G401 (cell line): ENCODE results near the gene MAP3K3. TPM values are rescaled to one million over a fixed set of nuclear protein-coding genes. Genes with fewer than 3 reads are reported as not detected.

Experiments
- DNase-seq: peaks from one replicate; pipeline ENCODE4 v3.0.0-alpha.2; 2015; ENCODE audit warnings: low spot score
- in situ Hi-C: cut with HindIII; loops from 2 replicates; pipeline ENCODE4 v1.10.0; 2016; ENCODE audit warnings: low sequenced_read_pairs, mixed read lengths
- total RNA-seq: library from RNA; depleted of rRNA; stranded (reverse); fragments of >200 nt; shearing (Covaris generic); gene quantifications from 2 replicates; pipeline ENCODE4 v1.2.3, GENCODE V29; 2014

MAP3K3 gene
- total RNA-seq, 1 experiment from 2014 or later: 9.1 TPM

DNA sequence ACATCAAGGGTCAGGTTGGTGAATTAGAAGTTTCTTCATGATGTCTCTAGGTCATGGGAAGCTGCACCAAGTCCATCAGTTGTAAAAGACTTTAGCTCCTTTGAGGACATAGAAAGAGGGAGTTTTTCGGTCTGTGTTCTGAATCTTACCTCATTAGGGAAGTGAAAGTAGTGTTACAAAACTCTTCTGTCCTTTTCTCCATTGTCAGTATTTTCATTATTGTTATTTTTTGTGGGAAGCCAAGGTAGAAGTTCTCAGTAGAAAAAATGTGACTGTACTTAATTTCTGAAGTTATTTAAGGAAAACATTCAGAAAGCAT lies 24.2 kb downstream of the MAP3K3 start:
- DNase-seq: no peak
- in situ Hi-C loops: no loop called here

DNA sequence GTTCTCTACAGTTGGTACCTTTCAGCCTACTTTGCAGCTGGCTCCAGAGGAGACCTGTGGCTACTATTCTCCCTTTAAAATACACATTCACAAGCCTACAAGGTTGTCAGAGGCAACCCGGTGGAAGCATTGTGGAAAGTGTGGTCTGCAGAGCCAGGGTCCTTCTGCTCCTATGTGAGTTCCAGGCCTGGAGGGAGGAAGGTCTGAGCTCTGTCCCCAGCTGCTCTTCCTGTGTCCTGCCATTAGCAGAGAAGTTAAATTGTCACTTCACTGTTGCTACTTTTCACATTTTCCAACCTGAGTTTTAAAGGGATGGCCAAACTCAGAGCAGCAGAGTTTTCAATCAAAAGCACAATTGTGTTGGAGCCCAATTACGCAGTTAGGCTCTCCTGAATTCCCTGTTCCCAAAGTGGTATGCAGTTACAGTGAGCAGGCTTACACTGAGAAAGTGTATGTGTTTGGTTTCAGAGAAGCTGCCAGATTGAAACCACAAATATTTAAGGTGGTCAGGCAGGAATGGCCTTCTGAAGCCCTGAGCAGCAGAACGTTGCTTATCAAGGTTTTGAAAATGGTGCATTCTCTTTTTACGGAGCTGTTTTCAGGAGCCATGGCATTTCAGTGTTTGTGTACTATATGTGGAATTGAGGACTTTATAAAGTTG lies 25.0 kb downstream of the MAP3K3 start:
- in situ Hi-C loops: no loop called here
- DNase-seq: no peak

DNA sequence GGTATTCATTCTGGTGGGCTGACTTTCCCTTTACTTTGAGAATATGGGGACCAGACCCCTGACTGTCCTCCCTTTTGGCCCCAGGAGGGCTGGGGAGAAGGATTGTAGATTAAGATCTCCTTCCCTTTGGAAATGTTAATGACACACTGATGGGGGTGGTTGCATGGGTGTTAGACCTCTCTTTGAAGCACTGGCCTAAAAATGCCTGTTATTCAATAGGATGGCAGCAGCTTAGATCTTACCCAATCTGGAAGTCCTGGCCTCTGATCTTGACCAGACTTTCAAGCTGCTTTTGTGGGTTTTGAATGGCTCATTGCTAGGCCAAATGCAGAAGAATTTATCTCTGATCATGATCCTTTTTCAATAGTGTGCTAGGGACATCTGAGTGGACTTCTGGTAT lies 25.7 kb downstream of the MAP3K3 start:
- DNase-seq: no peak
- in situ Hi-C loops: no loop called here

DNA sequence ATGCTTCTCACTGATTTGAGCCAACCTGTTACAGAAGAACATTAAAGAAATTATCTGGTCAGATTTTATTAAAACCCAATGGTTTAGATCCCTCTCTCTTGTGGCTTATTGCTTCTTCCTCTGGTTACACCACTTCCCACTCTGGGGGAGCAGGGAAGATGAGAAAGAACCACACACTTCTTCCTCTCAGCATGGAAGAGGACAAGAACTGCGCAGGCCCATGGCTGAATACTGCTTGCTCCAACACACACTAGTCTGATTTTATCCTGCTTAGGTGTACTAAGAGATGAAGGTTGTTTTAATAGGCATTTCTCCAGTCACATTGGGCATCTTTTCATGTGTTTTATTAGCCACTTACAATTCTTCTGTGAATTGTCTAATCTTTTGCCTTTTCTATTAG lies 27.6 kb downstream of the MAP3K3 start:
- DNase-seq: no peak
- in situ Hi-C loops: no loop called here

DNA sequence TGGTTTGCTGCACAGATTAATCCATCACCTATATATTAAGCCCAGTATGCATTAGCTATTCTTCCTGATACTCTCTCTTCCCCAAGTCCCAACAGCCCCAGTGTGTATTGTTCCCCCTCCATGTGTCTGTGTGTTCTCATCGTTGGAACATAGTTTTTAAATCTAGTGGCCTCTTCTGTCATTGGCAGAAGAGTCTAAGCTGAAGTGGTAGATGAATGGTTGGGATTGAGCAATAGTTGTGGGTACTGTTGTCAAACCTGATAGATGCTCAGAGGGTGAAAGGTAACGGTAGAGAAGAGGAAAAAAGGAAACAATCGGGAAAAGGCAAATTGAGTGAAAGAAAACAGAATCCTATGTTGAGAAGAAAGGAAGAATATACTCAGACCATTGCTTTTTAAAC lies 29.9 kb downstream of the MAP3K3 start:
- no peak for DNase-seq
- in situ Hi-C loops: no loop called here

DNA sequence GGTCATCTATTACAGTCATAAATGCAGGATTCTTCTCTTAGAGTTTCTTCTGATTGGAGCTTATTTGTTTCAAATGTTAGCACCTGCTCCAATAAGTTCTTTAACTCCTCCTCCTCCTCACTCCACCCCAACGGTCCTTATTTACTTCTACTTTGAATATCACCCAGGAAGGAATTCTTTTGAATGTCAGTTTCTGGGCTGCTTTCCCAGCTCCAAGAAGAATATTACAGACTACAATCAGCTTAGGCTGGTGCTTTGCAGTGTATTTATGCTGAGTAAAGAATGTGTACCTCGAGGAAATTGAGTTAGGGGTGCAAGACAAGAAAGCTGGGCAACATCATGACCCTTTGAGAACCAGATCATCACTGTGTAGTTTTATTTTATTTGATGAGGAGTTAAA lies 30.8 kb downstream of the MAP3K3 start:
- in situ Hi-C loops: no loop called here
- no peak for DNase-seq

DNA sequence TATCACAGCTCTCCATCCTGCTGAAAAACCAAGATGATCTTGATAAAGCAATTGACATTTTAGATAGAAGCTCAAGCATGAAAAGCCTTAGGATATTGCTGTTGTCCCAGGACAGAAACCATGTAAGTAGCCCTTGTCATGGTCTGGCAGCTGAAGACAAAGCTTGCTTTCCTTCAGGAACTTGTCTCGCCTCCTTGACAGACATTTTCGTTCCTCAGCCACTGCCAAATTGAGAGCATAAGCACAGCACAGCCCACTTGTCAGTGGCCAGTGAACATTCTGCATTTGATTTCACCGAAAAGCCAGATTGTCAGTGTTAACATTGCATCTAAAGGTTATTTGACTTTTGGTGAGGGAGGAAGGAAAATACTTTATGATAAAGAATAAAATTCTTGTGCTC lies 35.6 kb downstream of the MAP3K3 start:
- no peak for DNase-seq
- in situ Hi-C loops: no loop called here

DNA sequence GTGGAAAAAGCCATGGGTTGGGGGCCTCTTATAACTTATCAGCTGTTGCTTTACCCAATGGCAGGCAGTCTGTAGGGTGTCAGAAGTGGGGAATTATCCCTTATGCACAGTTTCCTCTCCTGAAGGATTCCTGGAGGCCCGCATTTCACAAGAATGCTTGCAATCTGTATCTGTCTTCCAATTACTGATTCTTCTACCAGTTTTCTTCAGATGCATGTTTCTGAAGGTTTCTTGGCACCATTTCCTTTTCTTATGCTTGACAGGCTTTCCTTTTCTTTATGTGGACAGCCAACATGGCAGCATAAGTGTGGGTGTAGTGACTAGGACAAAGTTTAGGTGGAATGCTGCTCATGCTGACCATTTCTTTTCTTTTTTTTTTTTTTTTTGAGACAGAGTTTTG lies 36.1 kb downstream of the MAP3K3 start:
- DNase-seq: no peak
- in situ Hi-C loops: no loop called here

DNA sequence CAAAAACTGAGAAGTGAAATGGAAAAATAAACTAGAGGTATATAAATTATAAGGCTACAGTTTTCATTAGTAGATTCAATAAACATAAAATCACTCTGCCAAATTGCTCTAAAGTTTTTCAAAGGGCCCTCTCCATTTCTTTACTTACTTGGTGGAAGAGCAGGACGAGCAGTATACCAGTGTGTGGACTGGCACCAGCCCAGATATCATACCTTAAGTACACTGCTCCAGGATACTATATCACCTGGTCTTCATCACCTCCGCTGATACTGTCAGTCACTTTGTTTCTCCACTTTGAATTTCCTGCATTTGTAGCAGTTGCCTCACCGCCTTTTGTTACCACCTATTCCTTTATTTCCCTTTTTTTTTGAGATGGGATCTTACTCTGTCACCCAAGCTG lies 37.6 kb downstream of the MAP3K3 start:
- no peak for DNase-seq
- in situ Hi-C loops: no loop called here

DNA sequence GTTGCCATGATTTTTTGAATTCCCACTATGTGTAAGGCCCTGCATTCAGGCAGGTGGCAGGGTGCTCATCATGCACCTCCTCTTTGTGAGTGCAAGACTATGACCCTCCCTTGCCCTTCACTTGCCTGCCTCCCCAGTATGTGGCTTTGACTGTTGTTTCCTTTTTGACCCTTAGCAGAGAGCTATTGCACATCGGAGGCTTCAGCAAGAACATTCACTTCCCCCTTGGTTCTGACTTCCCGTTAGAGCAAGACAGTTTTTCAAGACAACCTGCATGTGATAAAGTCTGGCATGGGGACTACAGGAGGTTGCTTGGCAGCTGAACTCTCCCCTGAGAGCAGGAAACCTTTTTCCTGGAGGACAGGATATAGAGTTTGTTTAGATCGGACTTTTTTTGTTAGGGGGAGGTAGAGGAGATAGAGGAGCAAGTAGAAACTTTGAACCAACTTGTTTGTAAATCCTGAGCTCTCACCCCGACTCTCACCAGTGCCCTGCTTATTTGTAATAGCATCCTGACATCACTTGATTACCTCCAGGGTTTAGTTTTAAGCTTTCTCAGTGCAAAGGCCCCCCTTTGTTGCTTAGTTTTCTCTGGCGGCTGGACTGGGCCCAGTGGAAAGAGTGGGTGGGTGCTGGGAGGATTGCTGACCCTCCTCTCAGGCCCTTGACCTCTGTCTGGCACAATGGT lies 43.5 kb downstream of the MAP3K3 start:
- DNase-seq: no peak
- in situ Hi-C loops: no loop called here

DNA sequence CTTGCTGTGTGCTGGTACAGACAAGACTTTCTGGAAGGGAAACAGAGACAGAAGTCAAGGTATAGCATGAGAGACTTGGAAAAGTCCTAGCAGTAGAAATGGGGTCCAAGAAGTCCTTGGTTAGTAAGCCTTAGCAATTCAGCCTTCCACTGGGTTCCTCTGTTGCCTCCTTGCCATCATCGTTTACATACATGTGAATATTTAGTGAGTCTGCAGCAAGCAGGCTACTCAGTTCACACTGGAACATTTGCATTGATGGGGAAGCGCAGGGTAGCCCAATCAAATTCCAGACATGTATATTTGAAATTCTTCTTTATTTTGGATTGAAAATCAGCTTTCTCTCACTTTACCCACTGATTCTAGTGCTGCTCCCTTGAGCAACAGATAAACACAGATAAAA lies 50.6 kb downstream of the MAP3K3 start:
- DNase-seq: no peak
- in situ Hi-C loops: no loop called here

DNA sequence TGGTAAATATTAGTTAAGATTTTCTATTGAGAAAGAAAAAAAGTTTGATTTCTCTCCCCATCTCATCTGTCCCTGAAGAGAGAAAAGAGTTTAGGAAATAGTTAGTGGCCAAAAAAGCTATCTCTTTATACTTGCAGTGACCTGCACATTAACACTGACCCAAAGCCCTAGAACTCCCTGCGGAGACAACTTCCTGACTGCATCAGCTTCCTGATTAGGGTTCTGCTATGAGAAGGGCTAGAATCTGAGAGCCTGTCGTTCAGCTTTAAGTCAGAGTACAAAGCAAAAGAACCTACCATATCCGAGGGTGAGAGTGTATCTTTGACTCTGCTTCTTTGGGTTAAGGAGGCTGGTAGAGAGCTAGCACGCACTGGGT lies 53.0 kb downstream of the MAP3K3 start:
- no peak for DNase-seq
- in situ Hi-C loops: no loop called here

DNA sequence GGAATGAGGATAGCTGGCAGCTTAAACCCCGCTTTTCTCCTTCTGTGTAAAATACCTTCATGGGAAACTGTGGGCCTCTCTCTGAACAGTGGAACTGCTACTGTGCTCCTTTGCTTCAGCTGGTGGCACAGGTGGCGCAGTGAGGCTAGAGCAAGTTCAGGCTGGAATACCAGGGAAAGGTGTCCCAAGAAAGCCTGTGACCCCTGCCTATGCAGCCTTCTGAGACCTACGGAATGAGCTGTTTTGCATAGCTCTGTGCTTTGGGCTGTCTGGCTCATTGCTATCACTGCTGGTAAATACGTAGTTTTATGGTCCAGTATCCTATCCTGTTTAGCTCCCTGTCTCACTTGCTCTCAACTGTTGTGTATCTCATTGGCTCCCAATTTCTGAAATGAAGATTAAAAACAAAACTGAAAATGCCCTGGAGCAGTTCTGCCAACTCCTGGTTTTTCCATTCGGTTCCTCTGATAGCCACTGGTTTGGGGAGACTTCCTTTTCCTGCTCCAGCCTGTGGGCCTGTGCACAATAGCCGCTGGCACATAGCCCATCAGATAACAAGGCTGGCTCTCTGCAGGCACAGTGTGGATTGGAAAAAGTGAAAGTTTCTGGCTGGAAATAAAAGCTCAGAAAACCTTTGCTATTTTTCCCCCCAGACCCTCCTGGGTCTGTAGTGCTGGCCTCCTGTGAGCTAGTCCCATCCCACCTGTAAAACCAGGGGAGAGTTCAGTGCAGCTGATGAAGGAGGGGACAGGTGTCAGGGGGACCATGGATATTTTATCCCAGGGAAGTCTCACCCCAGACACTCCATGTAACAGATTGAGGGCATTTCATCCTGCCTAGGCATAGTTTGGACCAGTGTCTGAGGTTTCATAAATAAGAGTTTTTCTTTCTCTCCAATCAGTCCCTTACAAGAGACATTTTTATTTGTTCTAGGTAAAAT lies 53.7 kb downstream of the MAP3K3 start:
- in situ Hi-C loops: no loop called here
- DNase-seq: peak; percentile 76

DNA sequence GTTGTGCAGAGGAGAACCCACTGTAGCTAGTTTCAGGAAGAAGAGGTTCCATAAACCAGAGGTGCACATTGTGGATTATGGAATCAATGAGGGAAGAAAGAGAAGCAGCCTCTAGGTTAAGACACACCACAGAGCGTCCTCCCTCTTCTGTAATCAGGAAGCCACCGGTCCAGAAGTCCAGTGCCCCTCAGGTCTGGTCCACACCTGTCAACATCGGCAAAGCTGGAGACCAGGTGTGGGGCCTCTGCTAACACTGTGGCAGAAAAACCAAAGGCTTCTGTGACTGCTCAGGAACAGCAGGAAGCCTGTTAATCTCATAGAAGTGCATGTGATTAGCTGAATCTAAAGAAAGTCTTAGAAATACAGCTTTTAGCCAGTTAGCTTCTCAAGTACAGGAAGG lies 54.4 kb downstream of the MAP3K3 start:
- in situ Hi-C loops: no loop called here
- DNase-seq: no peak

DNA sequence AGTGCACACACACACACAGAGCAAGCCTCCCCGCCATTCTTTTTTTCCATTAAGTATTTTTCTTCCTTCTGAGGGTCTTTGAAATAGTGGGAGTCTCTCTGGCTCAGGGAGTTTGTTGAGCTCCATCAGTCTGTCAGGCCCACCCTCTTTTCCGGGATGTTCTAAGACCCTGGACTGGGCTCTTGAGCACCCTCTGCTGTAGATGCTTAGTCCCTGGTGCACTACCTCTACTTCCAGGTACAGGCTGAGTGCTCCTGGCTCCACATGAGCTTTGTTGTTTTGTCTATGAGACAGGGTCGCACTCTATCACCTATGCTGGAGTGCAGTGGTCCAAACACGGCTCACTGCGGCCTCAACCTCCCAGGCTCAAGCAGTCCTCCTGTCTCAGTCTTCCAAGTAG lies 57.0 kb downstream of the MAP3K3 start:
- in situ Hi-C loops: no loop called here
- no peak for DNase-seq

DNA sequence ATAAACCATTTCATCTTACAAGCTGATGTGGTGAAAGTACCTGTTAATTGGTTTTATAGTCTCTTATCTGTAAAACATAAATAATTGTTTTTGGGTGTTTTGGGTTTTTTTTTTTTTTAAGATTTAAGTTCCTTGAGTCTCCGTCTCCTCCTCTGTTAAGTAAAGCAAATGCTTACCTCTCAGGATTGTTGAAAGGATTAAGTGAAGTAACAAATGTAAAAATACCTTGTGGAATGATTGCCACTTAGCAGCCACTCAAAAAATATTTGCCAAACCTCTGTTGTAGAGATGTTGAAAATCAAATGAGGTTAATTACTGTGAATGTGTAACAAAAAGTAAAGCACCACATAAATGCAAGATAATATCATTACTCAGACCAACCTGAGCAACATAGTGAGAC lies 58.5 kb downstream of the MAP3K3 start:
- DNase-seq: no peak
- in situ Hi-C loops: no loop called here

DNA sequence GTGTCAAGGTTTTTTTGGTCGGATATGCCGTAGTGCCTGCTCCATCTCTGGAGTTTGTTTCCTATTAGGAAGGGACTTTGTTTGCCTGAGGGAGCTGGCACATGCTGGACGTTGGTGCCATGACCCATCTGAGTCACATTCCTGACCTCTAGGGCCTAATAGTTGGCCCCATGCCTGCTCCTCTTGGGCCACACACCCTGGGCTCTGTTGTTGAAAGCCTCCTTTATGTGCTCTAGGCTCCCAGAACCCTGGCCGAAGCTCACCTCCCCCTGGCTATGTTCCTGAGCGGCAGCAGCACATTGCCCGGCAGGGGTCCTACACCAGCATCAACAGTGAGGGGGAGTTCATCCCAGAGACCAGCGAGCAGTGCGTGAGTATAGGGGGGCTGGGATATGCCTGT lies 59.3 kb downstream of the MAP3K3 start:
- in situ Hi-C loops: no loop called here
- DNase-seq: peak; percentile 33

DNA sequence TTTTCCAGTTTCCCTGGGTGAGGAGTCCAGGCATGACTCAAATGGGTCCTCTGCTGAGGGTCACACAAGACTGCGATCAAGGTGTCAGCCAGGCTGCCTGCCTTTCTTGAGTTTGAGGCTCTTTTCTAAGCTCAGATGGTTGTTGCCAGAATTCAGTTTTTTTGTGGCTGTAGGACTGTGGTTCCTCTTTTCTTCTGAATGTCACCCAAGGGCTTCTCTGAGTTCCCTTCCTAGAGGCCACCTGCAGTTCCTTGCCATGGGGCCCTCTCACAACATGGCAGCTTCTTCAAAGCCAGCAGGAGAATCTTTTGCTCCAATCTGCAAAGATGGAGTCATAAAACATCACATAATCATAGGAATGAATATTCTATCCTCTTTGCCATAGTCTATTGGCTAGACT lies 60.2 kb downstream of the MAP3K3 start:
- DNase-seq: no peak
- in situ Hi-C loops: no loop called here

DNA sequence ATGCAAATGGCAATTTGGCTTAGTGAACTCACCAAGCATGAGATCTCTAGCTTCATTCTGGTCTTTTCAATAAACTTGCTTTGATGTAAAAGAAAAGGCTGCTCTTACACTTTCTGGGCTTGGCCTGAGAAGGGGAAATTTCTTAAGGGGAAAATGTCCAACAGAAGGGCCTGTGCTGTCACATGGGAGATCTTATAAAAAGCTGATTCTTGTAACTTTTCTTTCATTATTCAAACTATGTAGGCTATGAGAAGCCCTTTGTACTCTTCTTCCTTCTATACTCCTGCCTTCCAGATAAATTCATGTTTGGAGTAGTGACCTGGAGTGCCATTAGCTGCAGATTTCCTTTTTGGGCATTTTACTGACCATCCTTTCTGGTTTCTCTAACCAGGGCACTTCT lies 60.8 kb downstream of the MAP3K3 start:
- DNase-seq: no peak
- in situ Hi-C loops: no loop called here

DNA sequence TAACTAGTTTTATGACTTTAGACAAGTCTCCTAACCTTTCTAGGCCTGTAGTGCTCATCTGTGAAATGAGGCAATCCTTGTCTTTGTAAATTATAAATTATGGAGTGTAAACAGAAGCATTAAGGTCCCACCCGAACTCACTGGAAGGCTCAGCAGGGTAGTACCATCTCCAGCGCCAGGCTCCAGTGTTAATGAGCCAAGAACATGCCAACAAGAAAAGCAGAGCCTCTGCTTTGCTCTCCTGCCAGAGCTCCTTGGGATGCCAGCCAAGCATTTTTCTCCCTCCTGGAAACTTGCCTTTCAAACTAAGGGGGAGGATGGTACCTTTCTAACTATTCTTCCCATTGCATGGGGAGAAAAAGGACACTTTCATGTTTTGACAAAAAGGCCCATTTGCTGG lies 62.8 kb downstream of the MAP3K3 start:
- DNase-seq: peak; percentile 63
- in situ Hi-C loops: no loop called here
